GM23248 (cell line): ENCODE results near the gene DENND1A.

Experiments
- EZH2 ChIP-seq: fragments of 200-600 bp; sonication (generic); IDR thresholded peaks from 2 replicates; pipeline ENCODE4 v1.6.1; 2018; ENCODE audit warnings: antibody characterized with exemption, mild to moderate bottlenecking; ENCODE audit not compliant: insufficient read depth, poor library complexity, severe bottlenecking
- EZH2phosphoT487 ChIP-seq: fragments of 200-600 bp; sonication (generic); IDR thresholded peaks from 2 replicates; pipeline ENCODE4 v1.6.1; 2018; ENCODE audit warnings: antibody characterized with exemption, moderate library complexity, mild to moderate bottlenecking, low read depth; ENCODE audit not compliant: insufficient read depth

- TF ChIP-seq EZH2phosphoT487 (no peak), EZH2 (no peak)
Measured at GRCh38 chr9:123389070-123389469, 540.9 kb downstream of the DENND1A start.
